Right atrium auricular region (tissue), 2 donors: ENCODE measurements around the gene AP3S2. TPM values are rescaled to one million over a fixed set of nuclear protein-coding genes. Genes with fewer than 3 reads are reported as not detected.
"Not testable (repeated sequence)": the region's sequence is repeated elsewhere in the genome, so short reads cannot be mapped to it uniquely, and the experiment has no call there.

Experiments used
- DNase-seq: peaks from one replicate; pipeline ENCODE4 v3.0.0-alpha.2; 2019; ENCODE audit warnings: low spot score
- H3K27ac ChIP-seq, 2 donors: fragments of 200-600 bp; sonication (generic); 1 replicate in 1 of 2; 2 replicates in 1 of 2; pipeline ENCODE4 v1.5.1; 2016 to 2019
- H3K27me3 ChIP-seq, 2 donors: fragments of 200-600 bp; sonication (generic); one replicate each; pipeline versions ENCODE4 v1.5.1 to v1.6.0; 2017 to 2019
- H3K36me3 ChIP-seq: fragments of 200-600 bp; sonication (generic); one replicate; pipeline ENCODE4 v1.5.1; 2016
- H3K4me1 ChIP-seq, 2 donors: fragments of 200-600 bp; sonication (generic); one replicate each; pipeline versions ENCODE4 v1.5.1 to v1.6.0; 2017 to 2019
- H3K4me3 ChIP-seq, 2 donors: fragments of 200-600 bp; sonication (generic); 1 replicate in 1 of 2; 2 replicates in 1 of 2; pipeline ENCODE4 v1.5.1; 2017 to 2019; ENCODE audit warnings: mild to moderate bottlenecking in 1 of 2, moderate library complexity in 1 of 2
- H3K9me3 ChIP-seq, 2 donors: fragments of 200-600 bp; sonication (generic); one replicate each; pipeline ENCODE4 v1.5.1; 2019
- CTCF ChIP-seq, 2 donors: fragments of 200-600 bp; sonication (generic); IDR thresholded peaks; one replicate each; pipeline ENCODE4 v1.5.1; 2019; ENCODE audit warnings: antibody characterized with exemption in 2 of 2
- total RNA-seq, 2 donors: library from RNA; depleted of rRNA; stranded (reverse); fragments of >200 nt; gene quantifications; one replicate each; pipeline ENCODE4 v1.1.0, GENCODE V29; 2016

Gene AP3S2
- total RNA-seq, 2 donors from 2014 or later, result 42.1 to 65.9 TPM

DNA sequence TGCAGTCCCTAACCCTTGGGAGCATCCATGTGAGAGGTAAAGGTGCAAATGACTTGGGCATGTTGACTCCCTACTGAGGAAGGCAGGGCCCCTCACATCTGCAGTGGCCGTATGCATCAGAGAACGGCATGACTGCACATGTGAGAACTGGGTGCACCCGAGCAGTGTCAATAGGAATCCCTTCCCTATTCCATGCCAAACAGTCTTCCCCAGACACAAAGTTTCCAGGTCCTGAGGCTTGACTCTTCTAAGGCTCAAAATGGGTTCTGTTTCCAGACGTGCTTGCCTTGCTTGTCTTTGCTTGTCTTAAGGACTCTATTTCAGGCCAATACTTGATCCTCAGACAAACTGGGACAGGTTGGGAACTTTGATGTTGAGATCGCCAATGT, 58.6 kb downstream of the AP3S2 start:
- Histone ChIP-seq H3K9me3 (no peaks in the 10 kb centered on the region), H3K36me3 (peaks cover 45% of the 10 kb centered on the region), H3K27ac (no peak overlapping the region), H3K27me3 (no peaks in the 10 kb centered on the region), H3K4me3 (no peak overlapping the region), H3K4me1 (peaks cover 0 to 23% of the 10 kb centered on the region in 2 donors)
- no peak for DNase-seq
- TF ChIP-seq CTCF (IDR thresholded peaks at IDR 0.05), result no peak

GRCh38 chr15:89834465-89835175, 59.2 kb downstream of the AP3S2 start:
- not testable (repeated sequence) for H3K27ac ChIP-seq, DNase-seq, H3K27me3 ChIP-seq, H3K4me3 ChIP-seq, H3K9me3 ChIP-seq
- Histone ChIP-seq H3K4me1 (peaks cover 0 to 23% of the 10 kb centered on the region in 2 donors), H3K36me3 (peaks cover 45% of the 10 kb centered on the region)

- H3K27ac ChIP-seq, result no peak overlapping the region
- peaks cover 0 to 24% of the 10 kb centered on the region in 2 donors for H3K4me1 ChIP-seq
- no peak overlapping the region for H3K4me3 ChIP-seq
- H3K27me3 ChIP-seq, result no peaks in the 10 kb centered on the region
- no peak for DNase-seq
- no peaks in the 10 kb centered on the region for H3K9me3 ChIP-seq
- H3K36me3 ChIP-seq, result peaks cover 45% of the 10 kb centered on the region
- TF ChIP-seq CTCF (IDR thresholded peaks at IDR 0.05), result no peak
These were observed 59.8 kb downstream of the AP3S2 start for GRCh38 chr15:89833966-89834365.

GRCh38 chr15:89830639-89831038, 63.2 kb downstream of the AP3S2 start:
- H3K36me3 ChIP-seq, result peaks cover 32% of the 10 kb centered on the region
- H3K9me3 ChIP-seq, result no peaks in the 10 kb centered on the region
- no peak for DNase-seq
- H3K27ac ChIP-seq, result no peak overlapping the region
- H3K4me3 ChIP-seq, result no peak overlapping the region
- H3K27me3 ChIP-seq, result no peaks in the 10 kb centered on the region
- H3K4me1 ChIP-seq, result peaks cover 0 to 16% of the 10 kb centered on the region in 2 donors
- TF ChIP-seq CTCF (IDR thresholded peaks at IDR 0.05), result no peak

DNA sequence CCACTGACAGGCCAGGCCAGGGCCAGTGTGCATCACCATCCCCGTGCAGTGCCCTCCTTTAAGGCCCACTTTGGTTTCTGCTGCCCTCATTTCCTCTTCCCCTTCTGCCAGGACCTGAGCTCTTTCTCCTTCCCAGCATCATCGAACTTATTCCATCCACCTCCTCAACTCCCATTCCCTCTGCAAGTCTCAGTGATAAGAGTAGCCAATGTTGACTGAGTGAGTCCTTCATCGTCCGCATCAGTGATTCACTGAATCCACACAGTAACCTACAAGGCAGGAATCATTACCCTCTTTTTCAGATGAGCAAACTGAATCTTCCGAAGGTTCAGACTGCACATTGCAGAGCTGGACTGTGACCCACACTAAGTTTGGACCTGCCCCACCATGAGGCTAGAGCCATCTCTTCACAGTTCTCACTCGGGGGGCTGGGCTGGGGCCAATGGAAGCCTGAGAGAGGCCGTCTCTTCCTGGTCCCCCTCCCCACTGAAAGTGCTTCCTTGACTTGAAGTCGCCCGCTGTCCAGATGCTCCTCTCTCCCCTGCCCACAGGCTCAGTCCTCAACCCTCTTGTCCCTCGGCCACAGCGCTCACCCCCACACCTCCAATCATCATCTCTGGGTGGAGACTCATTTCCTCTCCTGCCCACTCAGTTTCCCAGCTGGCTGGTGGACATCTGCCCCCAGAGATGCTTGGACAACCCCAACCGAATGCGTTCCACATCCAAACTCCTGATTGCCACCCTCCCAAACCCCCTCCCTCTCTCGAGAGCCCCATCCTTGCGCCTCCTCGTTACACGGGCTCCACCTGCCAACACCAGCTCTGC, 64.0 kb downstream of the AP3S2 start:
- Histone ChIP-seq H3K36me3 (peaks cover 24% of the 10 kb centered on the region), H3K27ac (no peak overlapping the region), H3K27me3 (no peaks in the 10 kb centered on the region), H3K9me3 (no peaks in the 10 kb centered on the region), H3K4me1 (peaks cover 0 to 16% of the 10 kb centered on the region in 2 donors), H3K4me3 (no peak overlapping the region)
- TF ChIP-seq CTCF (IDR thresholded peaks at IDR 0.05), result no peak
- DNase-seq, result no peak

DNA sequence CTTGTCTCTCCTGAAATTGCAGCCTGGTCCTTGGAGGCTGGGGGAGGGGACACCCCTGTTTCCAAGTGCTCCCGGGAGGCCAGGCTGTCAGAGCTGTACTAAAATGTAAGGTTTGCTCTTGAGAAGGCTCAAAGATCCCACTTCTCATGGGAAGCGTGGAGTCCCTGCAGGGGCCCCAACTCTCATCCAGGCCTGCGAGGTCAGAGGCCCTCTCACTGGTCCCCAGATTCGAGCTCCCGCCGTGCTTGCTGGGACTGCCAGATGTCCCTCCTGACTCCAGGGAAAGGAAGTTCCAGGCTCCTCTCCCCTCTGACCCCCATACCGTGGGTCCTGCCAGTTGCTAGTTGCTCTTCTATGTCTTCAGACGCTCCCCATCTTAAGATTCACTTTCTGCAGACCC, 64.6 kb downstream of the AP3S2 start:
- H3K9me3 ChIP-seq, result no peaks in the 10 kb centered on the region
- H3K4me3 ChIP-seq, result no peak overlapping the region
- TF ChIP-seq CTCF (IDR thresholded peaks at IDR 0.05), result no peak
- no peaks in the 10 kb centered on the region for H3K27me3 ChIP-seq
- peaks cover 0 to 16% of the 10 kb centered on the region in 2 donors for H3K4me1 ChIP-seq
- no peak for DNase-seq
- no peak overlapping the region for H3K27ac ChIP-seq
- H3K36me3 ChIP-seq, result peaks cover 18% of the 10 kb centered on the region
